NCI-H345 treated with DMSO at 0.1 percent for 48 hours (cell line): ENCODE data around the gene FANK1.

Experiments
- DNase-seq: peaks from one replicate; lab custom pipeline; 2025; ENCODE audit not compliant: unreplicated experiment; lab: John Stamatoyannopoulos, UW

The FANK1 gene

GRCh38 chr10:125896088-125896934 is at the start of gene FANK1:
TSS of gene FANK1 (plus strand) at chr10:125896564. CDS start at chr10:125896643, 79 bp downstream.
- peak; percentile 8 for DNase-seq

- DNase-seq, result no peak
Measured at GRCh38 chr10:125846894-125847293, 49.5 kb upstream of the FANK1 start.

GRCh38 chr10:125848371-125848770 is 48.0 kb upstream of the FANK1 start:
- no peak for DNase-seq

- no peak for DNase-seq
Measured at GRCh38 chr10:125848857-125849256, 47.5 kb upstream of the FANK1 start.

GRCh38 chr10:125849448-125849847 is 46.9 kb upstream of the FANK1 start:
- no peak for DNase-seq

- DNase-seq, result no peak
Measured at GRCh38 chr10:125850766-125851731, 45.3 kb upstream of the FANK1 start.

GRCh38 chr10:125852487-125852886 is 43.9 kb upstream of the FANK1 start:
- DNase-seq, result no peak

- no peak for DNase-seq
Measured at GRCh38 chr10:125857185-125857760, 39.1 kb upstream of the FANK1 start.

GRCh38 chr10:125859128-125859817 is 37.1 kb upstream of the FANK1 start:
- DNase-seq, result peak; percentile 33

- no peak for DNase-seq
Measured at GRCh38 chr10:125865120-125865519, 31.2 kb upstream of the FANK1 start.

- DNase-seq, result no peak
Measured at GRCh38 chr10:125866421-125867029, 29.8 kb upstream of the FANK1 start.

GRCh38 chr10:125868372-125868975 is 27.9 kb upstream of the FANK1 start:
- peak; percentile 2 for DNase-seq

- DNase-seq, result no peak
Measured at GRCh38 chr10:125871338-125871737, 25.0 kb upstream of the FANK1 start.

GRCh38 chr10:125878957-125879835 is 17.2 kb upstream of the FANK1 start:
- no peak for DNase-seq

GRCh38 chr10:125880719-125881118 is 15.6 kb upstream of the FANK1 start:
- no peak for DNase-seq

GRCh38 chr10:125881192-125881591 is 15.2 kb upstream of the FANK1 start, which contains the start of gene DHX32:
TSS of gene DHX32 (minus strand) at chr10:125881292. CDS start at chr10:125880824, 468 bp downstream.
- DNase-seq, result no peak

GRCh38 chr10:125882596-125882995 is 13.8 kb upstream of the FANK1 start:
- DNase-seq, result no peak

GRCh38 chr10:125883211-125883610 is 13.2 kb upstream of the FANK1 start:
- no peak for DNase-seq
